ENCODE data around the gene ZNF850. TPM values are rescaled to one million over a fixed set of nuclear protein-coding genes. Genes with fewer than 3 reads are reported as not detected.
"Not testable (repeated sequence)": the region's sequence is repeated elsewhere in the genome, so short reads cannot be mapped to it uniquely, and the experiment has no call there.

ZNF850 gene
- total RNA-seq, 1 donor from 2014 or later, result 2.8 TPM

- H3K9me3 ChIP-seq, result peaks cover 99% of the 10 kb centered on the region
- TF ChIP-seq CTCF (IDR thresholded peaks at IDR 0.05), result no peak
- no peak overlapping the region for H3K27ac ChIP-seq
- no peak for ATAC-seq
- H3K4me3 ChIP-seq, result no peak overlapping the region
- no peaks in the 10 kb centered on the region for H3K4me1 ChIP-seq
- intact Hi-C loops (cut with DNase I), result no loop called here
- H3K27me3 ChIP-seq, result no peaks in the 10 kb centered on the region
- DNase-seq, result no peak
- H3K36me3 ChIP-seq, result peaks cover 10% of the 10 kb centered on the region
These were observed 22.4 kb downstream of the ZNF850 start for GRCh38 chr19:36750066-36750691.

DNA sequence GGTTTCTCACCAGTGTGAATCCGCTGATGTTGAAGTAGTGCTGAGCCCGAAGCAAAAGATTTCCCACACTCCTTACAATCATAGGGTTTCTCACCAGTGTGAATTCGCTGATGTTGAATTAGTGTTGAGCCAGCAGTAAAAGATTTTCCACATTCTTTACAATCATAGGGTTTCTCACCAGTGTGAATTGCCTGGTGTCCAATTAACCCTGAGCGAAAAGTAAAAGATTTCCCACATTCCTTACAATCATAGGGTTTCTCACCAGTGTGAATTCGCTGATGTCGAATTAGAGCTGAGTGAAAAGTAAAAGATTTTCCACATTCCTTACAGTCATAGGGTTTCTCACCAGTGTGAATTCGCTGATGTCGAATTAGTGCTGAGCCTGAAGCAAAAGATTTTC, 23.0 kb downstream of the ZNF850 start:
- H3K27ac ChIP-seq; H3K4me3 ChIP-seq; ATAC-seq; DNase-seq; H3K4me1 ChIP-seq; H3K27me3 ChIP-seq; intact Hi-C loops (cut with DNase I): not testable (repeated sequence)
- Histone ChIP-seq H3K9me3 (peaks cover 99% of the 10 kb centered on the region), H3K36me3 (peaks cover 10% of the 10 kb centered on the region)

DNA sequence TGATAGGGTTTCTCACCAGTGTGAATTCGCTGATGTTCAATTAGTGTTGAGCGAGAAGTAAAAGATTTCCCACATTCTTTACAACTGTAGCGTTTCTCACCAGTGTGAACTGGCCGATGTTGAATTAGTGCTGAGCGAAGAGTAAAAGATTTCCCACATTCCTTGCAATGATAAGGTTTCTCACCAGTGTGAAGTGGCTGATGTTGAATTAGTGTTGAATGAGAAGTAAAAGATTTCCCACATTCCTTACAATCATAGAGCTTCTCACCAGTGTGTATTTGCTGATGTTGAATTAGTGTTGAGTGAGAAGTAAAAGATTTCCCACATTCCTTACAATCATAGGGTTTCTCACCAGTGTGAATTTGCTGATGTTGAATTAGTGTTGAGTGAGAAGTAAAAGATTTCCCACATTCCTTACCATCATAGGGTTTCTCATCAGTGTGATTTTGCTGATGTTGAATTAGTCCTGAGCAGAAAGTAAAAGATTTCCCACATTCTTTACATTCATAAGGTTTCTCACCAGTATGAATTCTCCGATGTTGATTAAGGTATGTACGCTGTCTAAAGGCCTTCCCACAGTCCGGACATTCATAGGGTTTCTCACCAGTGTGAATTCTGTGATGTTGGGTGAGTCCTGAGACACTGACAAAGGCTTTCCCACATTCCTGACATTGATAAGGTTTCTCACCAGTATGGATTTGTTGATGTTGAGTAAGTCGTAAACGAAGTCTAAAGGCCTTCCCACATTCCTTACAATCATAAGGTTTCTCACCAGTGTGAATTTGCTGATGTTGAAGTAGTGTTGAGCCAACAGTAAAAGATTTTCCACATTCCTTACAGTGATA, 24.0 kb downstream of the ZNF850 start:
- no peaks in the 10 kb centered on the region for H3K27me3 ChIP-seq
- ATAC-seq, result no peak
- no peaks in the 10 kb centered on the region for H3K4me1 ChIP-seq
- TF ChIP-seq CTCF (IDR thresholded peaks at IDR 0.05), result no peak
- H3K27ac ChIP-seq, result no peak overlapping the region
- H3K36me3 ChIP-seq, result peaks cover 10% of the 10 kb centered on the region
- no peak for DNase-seq
- no peak overlapping the region for H3K4me3 ChIP-seq
- peaks cover 100% of the 10 kb centered on the region for H3K9me3 ChIP-seq
- intact Hi-C loops (cut with DNase I), result no loop called here

- H3K27ac ChIP-seq, result no peak overlapping the region
- H3K9me3 ChIP-seq, result peaks cover 100% of the 10 kb centered on the region
- DNase-seq (no peak), ATAC-seq (no peak)
- intact Hi-C loops (cut with DNase I), result no loop called here
- no peaks in the 10 kb centered on the region for H3K4me1 ChIP-seq
- no peak for TF ChIP-seq CTCF (IDR thresholded peaks at IDR 0.05)
- H3K4me3 ChIP-seq, result no peak overlapping the region
- no peaks in the 10 kb centered on the region for H3K27me3 ChIP-seq
- H3K36me3 ChIP-seq, result peaks cover 10% of the 10 kb centered on the region
These were observed 24.9 kb downstream of the ZNF850 start for GRCh38 chr19:36747750-36748149.

DNA sequence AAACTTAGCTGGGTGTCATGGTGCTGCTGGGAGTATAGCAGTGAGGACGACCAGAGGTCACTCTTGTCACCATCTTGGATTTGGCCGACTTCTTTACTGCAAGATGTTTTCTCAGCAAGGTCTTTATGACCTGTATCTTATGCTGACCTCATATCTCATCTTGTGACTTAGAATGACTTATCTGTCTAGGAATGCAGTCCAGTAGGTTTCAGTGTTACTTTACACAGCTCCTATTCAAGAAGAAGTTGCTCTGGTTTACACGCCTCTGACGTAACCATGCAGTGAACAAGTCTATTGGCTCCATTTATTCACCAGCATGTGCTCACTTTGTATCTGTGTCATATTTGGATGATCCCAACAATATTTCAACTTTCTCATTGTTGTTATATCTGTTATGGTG, 26.7 kb downstream of the ZNF850 start:
- H3K36me3 ChIP-seq, result peaks cover 10% of the 10 kb centered on the region
- intact Hi-C loops (cut with DNase I), result no loop called here
- ATAC-seq (no peak), DNase-seq (no peak)
- peaks cover 96% of the 10 kb centered on the region for H3K9me3 ChIP-seq
- TF ChIP-seq CTCF (IDR thresholded peaks at IDR 0.05), result no peak
- no peak overlapping the region for H3K4me3 ChIP-seq
- H3K4me1 ChIP-seq, result no peaks in the 10 kb centered on the region
- H3K27ac ChIP-seq, result no peak overlapping the region
- H3K27me3 ChIP-seq, result no peaks in the 10 kb centered on the region

- intact Hi-C loops (cut with DNase I); H3K4me1 ChIP-seq; H3K27me3 ChIP-seq; ATAC-seq; H3K36me3 ChIP-seq; H3K27ac ChIP-seq; H3K4me3 ChIP-seq; DNase-seq: not testable (repeated sequence)
- H3K9me3 ChIP-seq, result peaks cover 94% of the 10 kb centered on the region
These were observed 36.4 kb downstream of the ZNF850 start for GRCh38 chr19:36736166-36736565.
